ENCODE results near the gene ZBTB46. TPM values are rescaled to one million over a fixed set of nuclear protein-coding genes. Genes with fewer than 3 reads are reported as not detected.

The ZBTB46 gene
- total and polyA plus RNA-seq, 4 donors, result 0.79 to 12.1 (median 4.7) TPM

DNA sequence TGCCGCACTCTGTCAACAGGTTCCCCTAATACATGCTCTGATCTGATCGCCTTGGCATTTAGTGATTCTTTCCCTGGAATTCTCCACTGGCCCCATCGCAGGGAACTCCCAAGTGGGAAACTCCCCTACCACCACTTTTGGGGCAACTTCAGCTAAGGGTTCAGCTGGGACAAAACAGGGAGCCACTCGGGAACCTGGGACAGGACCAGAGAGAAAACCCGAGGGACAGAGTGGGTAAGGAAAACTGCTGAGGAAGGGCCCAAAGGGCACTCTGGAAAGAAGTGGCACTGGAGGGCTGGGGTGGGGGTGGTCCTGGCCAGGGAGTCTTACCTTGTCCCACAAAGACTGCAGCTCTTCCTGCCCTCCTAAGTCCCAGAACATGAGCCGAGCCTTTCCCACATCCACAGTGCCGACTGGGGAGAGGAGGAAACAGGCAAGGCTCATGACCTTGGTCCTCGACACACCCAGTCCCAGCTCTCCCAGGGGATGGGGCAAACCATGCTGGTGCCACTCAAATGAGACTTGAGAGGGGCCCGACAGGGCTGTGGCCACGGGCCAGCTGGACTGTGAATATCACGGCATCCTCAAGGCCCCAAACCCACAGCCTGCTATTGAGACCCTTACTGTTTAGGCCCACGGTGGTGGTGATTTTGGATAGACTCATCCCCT is 124.9 kb downstream of the ZBTB46 start:
- TF ChIP-seq YY1 (IDR thresholded peaks at IDR 0.05) (no peak), HNF4G (IDR thresholded peaks at IDR 0.05) (no peak), NR2F2 (IDR thresholded peaks at IDR 0.05) (no peak), RXRA (IDR thresholded peaks at IDR 0.05) (no peak), RAD21 (IDR thresholded peaks at IDR 0.05) (no peak), GABPA (IDR thresholded peaks at IDR 0.05 in 1 of 2, conservative IDR thresholded peaks at IDR 0.05 in 1 of 2) (no peak), FOXA1 (IDR thresholded peaks at IDR 0.05) (no peak), JUND (IDR thresholded peaks at IDR 0.05) (no peak), HNF4A (conservative IDR thresholded peaks at IDR 0.05) (no peak)
- TF ChIP-seq, protein P1, sequence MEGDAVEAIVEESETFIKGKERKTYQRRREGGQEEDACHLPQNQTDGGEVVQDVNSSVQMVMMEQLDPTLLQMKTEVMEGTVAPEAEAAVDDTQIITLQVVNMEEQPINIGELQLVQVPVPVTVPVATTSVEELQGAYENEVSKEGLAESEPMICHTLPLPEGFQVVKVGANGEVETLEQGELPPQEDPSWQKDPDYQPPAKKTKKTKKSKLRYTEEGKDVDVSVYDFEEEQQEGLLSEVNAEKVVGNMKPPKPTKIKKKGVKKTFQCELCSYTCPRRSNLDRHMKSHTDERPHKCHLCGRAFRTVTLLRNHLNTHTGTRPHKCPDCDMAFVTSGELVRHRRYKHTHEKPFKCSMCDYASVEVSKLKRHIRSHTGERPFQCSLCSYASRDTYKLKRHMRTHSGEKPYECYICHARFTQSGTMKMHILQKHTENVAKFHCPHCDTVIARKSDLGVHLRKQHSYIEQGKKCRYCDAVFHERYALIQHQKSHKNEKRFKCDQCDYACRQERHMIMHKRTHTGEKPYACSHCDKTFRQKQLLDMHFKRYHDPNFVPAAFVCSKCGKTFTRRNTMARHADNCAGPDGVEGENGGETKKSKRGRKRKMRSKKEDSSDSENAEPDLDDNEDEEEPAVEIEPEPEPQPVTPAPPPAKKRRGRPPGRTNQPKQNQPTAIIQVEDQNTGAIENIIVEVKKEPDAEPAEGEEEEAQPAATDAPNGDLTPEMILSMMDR (IDR thresholded peaks at IDR 0.05; ENCODE audit: low read depth, low read length, missing input control), result no peak
- TF ChIP-seq, protein P2, sequence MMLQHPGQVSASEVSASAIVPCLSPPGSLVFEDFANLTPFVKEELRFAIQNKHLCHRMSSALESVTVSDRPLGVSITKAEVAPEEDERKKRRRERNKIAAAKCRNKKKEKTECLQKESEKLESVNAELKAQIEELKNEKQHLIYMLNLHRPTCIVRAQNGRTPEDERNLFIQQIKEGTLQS (IDR thresholded peaks at IDR 0.05), result no peak
- TF ChIP-seq, protein P3, sequence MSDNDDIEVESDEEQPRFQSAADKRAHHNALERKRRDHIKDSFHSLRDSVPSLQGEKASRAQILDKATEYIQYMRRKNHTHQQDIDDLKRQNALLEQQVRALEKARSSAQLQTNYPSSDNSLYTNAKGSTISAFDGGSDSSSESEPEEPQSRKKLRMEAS (IDR thresholded peaks at IDR 0.05), result no peak
- TF ChIP-seq, protein P4, sequence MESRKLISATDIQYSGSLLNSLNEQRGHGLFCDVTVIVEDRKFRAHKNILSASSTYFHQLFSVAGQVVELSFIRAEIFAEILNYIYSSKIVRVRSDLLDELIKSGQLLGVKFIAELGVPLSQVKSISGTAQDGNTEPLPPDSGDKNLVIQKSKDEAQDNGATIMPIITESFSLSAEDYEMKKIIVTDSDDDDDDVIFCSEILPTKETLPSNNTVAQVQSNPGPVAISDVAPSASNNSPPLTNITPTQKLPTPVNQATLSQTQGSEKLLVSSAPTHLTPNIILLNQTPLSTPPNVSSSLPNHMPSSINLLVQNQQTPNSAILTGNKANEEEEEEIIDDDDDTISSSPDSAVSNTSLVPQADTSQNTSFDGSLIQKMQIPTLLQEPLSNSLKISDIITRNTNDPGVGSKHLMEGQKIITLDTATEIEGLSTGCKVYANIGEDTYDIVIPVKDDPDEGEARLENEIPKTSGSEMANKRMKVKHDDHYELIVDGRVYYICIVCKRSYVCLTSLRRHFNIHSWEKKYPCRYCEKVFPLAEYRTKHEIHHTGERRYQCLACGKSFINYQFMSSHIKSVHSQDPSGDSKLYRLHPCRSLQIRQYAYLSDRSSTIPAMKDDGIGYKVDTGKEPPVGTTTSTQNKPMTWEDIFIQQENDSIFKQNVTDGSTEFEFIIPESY (IDR thresholded peaks at IDR 0.05), result no peak
- 77% methylated on average over 12 of the region's 12 CpGs for WGBS
- H3K36me3 ChIP-seq (ENCODE audit: control insufficient read depth in 4 of 4, insufficient read depth in 3 of 4, low read depth in 1 of 4, low read length in 3 of 4), result peaks cover 0 to 26% (median 10%) of the 10 kb centered on the region in 4 donors
- H3K9ac ChIP-seq (ENCODE audit: low read depth in 1 of 2, low read length in 2 of 2), result peak overlapping the region in 1 of 2 donors; percentile 55
- H3K4me3 ChIP-seq (ENCODE audit: low read depth in 1 of 3, low read length in 3 of 3), result no peak overlapping the region
- DNase-seq (ENCODE audit: low spot score), result no peak
- H3K27ac ChIP-seq (ENCODE audit: low read depth in 1 of 2, low read length in 2 of 2), result peak overlapping the region in 1 of 2 donors; percentile 81
- H3K27me3 ChIP-seq (ENCODE audit: control insufficient read depth in 4 of 4, insufficient read depth in 4 of 4, low read length in 3 of 4), result no peaks in the 10 kb centered on the region
- no peaks in the 10 kb centered on the region for H3K9me3 ChIP-seq (ENCODE audit: control insufficient read depth in 4 of 4, low read length in 3 of 4)
- peaks cover 5 to 27% (median 25%) of the 10 kb centered on the region in 4 donors for H3K4me1 ChIP-seq (ENCODE audit: control insufficient read depth in 4 of 4, insufficient read depth in 4 of 4, low read length in 3 of 4)

DNA sequence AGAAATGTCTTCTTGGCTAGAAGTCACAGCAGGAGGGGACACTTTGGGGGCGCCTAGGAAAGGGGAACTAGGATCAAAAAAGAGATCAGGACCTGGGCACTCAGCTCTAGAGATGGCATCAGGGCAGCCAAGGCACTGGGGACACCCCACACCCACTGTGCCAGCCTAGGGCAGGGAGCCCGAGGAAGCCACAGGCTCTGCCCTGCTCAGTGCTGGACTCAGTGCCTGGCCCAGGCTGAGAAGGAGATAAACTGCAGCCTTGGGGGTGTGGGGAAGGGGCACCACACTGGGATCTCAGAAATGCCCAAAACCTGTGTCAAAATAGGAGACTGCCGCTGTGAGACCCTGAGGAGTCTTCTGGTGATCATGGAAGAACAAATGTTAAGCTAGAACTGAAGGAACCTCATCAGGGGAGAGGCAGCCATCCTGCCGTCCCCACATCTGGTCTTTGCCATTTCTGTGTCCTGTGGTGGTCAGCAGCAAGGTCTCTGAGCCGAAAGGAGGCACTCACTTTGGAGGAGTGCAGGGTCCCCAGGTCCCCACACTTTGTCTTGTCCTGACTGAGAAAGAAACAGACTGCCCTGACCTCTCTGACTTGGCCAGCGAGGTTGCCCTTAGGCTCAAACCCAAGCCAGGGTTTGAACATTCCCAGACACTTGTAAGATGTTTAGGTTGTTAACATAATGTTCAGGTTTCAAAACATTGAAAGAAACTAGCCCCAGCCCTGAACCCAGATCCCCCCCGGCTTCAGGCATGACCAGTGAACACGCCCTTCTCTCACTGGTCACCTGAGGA is 125.6 kb downstream of the ZBTB46 start:
- no peaks in the 10 kb centered on the region for H3K9me3 ChIP-seq (ENCODE audit: control insufficient read depth in 4 of 4, low read length in 3 of 4)
- H3K27me3 ChIP-seq (ENCODE audit: control insufficient read depth in 4 of 4, insufficient read depth in 4 of 4, low read length in 3 of 4), result no peaks in the 10 kb centered on the region
- peaks cover 5 to 27% (median 24%) of the 10 kb centered on the region in 4 donors for H3K4me1 ChIP-seq (ENCODE audit: control insufficient read depth in 4 of 4, insufficient read depth in 4 of 4, low read length in 3 of 4)
- peaks cover 0 to 23% (median 9%) of the 10 kb centered on the region in 4 donors for H3K36me3 ChIP-seq (ENCODE audit: control insufficient read depth in 4 of 4, insufficient read depth in 3 of 4, low read depth in 1 of 4, low read length in 3 of 4)
- no peak overlapping the region for H3K4me3 ChIP-seq (ENCODE audit: low read depth in 1 of 3, low read length in 3 of 3)
- H3K27ac ChIP-seq (ENCODE audit: low read depth in 1 of 2, low read length in 2 of 2), result no peak overlapping the region
- no peak for TF ChIP-seq SP1 (IDR thresholded peaks at IDR 0.05)
- no peak overlapping the region for H3K9ac ChIP-seq (ENCODE audit: low read depth in 1 of 2, low read length in 2 of 2)
- DNase-seq (ENCODE audit: low spot score), result no peak
- WGBS, result 92% methylated on average over 8 of the region's 8 CpGs
